ENCODE results near the gene CNPY1.

GRCh38 chr7:155570991-155571390 is 24.6 kb upstream of the CNPY1 start:
- TF ChIP-seq CTCF (IDR thresholded peaks at IDR 0.05; ENCODE audit: low read depth, low read length, missing input control), result no peak
- TF ChIP-seq TAF1 (conservative IDR thresholded peaks at IDR 0.05), result no peak
- no peak for TF ChIP-seq YY1 (IDR thresholded peaks at IDR 0.05)
- TF ChIP-seq ATF3 (IDR thresholded peaks at IDR 0.05), result no peak
- no peak for TF ChIP-seq GABPA (IDR thresholded peaks at IDR 0.05 in 1 of 2, conservative IDR thresholded peaks at IDR 0.05 in 1 of 2)
